Brain pericyte (primary cell): ENCODE data around the gene VSX2.

Experiments used
- DNase-seq: peaks from one replicate; pipeline ENCODE4 v3.0.0-alpha.2; 2012; ENCODE audit warnings: low read depth, low spot score

VSX2 gene

DNA sequence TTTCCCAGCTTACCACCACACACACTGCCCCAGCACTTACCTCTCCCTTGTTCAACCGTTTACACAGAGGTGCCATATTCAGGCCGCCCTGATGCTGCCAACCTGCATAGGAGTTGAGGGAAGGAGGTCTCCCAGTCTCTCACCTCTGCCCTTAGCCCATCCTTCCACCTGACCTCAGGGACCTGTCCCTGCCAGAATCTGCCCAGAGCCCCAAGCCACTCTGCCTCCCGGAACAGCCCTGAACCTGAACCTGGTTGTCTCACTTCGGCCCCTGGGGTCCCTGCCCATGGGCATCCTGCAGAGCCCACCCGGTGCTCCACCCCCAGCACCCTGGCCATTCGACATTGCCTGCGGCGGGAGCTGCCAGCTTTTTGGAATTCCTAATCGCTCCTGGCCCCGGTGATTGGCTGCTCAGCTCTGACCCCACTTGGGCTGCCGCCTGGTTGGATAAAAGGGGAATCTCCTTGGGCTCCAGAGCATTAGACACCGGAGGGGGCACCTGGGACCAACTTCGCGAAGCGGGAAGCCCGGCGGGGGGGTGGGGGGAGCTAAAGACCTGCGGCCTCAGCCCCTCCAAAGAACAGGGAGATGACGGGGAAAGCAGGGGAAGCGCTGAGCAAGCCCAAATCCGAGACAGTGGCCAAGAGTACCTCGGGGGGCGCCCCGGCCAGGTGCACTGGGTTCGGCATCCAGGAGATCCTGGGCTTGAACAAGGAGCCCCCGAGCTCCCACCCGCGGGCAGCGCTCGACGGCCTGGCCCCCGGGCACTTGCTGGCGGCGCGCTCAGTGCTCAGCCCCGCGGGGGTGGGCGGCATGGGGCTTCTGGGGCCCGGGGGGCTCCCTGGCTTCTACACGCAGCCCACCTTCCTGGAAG, at the start of gene VSX2:
Gene VSX2, plus strand, starts transcription at position 476 of the 874 bp plus-strand sequence. Its CDS starts 113 bp downstream, at position 589.
- no peak for DNase-seq

DNA sequence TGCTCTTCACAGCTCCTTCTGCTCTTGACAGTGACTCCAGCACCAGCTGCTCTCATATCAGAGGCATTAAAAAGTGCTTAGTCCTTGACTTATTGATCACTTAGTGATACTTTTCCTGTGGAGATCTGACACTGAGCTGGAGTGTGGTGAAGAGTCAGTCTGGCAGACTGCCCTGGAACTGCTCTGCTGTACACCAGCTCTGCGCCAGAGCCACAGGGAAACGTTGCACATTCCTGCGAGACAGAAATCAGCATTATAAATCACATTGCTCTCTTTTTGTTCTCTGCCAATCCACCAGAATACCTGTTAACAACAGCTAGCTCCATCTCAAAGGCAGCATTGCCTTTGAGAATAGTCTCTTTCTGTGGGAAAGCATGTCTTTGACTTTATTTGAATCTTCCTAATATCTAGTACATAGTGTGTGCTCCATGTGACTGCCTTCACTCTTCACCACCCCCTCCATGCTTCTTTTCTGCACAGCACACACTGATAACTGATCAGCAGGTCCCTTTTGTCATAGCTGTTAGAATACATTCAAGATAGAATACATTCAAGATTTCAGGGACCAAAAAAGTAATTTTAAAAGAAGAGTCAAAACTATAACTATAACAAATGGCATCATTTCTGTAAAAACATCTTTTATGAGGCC, 48.2 kb upstream of the VSX2 start:
- no peak for DNase-seq

DNA sequence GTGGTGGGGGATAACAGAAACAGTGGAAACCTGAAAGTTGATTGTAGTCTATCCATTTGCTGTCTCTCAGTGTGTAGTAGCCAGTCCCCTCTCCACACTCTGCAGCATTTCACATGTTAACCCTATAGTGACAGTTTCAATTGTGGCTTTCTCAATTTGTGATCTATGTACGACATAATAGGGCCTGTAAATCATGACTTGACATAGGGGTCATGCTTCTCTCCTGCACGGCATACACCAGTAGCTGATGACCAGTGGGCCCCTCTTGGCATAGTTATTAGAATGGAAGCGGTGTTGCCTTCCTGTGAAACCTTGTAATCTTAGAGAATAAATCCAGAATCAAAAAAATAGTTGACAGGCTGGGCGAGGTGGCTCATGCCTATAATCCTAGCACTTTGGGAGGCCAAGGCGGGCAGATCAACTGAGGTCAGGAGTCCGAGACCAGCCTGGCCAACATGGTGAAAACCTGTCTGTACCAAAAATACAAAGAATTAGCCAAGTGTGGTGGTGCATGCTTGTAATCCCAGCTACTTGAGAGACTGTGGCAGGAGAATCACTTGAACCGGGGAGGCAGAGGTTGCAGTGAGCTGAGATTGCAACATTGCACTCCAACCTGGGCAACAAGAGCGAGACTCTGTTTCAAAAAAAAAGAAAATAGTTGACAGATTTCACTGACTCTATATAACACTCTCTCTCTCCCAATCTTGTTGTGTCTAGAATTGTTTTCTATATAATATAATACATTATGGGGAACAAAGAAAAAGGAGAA, 44.6 kb upstream of the VSX2 start:
- DNase-seq: no peak

DNA sequence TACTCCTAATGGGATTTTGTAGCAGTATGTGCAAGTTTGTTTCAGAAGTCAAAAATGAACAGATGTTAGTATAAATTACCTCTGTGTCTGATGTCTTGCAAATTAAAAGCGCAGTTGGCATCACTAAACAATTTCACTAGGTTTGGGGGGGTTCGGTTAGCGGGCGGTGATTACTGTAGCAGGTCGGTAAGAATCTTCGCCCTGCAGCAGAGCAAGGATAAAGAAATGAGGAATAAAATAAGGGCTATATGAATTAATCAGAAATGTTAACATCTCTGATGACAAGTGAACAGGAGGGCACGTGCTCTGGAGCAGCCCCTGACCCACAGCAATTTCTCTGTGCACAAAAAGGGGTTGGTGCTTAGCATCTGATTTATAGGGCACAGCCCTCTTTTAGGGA, 43.6 kb upstream of the VSX2 start:
- DNase-seq: no peak

DNA sequence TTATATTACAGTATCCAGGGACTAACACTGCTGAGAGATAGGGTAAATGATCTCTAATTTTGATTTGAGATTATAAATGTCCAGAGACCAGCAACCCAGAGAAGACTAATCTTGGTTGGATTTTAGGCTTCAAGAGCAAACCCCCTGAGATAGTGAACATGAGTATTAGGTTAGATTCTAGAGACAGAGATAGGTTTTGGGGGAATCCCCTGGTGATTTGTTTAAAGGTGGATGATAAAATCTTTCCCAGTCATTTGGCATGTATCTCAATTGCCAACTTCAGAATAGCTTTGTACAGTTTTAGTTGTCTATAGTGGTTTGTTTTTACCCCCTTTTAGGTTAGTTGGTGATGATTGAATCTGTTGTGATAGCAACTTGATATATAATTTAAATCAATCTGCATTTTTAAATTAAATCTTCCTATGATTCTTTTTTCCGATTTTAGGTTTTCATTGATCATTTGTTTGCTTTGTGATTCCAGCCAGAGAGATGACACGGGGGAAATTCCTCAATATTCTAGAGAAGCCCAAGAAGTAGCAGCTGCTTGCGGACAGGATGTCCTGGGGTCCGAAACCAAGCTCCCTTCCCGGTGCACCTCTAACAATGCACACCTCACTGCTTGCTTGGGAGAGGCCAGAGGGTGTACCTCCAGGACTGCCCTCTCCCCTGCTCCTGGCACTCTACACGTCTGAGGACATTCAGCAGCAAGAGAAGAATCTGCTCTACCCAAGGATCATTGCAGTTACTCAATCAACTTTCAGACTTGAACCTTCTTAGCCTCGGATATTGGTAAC, 40.6 kb upstream of the VSX2 start:
- DNase-seq: no peak

DNA sequence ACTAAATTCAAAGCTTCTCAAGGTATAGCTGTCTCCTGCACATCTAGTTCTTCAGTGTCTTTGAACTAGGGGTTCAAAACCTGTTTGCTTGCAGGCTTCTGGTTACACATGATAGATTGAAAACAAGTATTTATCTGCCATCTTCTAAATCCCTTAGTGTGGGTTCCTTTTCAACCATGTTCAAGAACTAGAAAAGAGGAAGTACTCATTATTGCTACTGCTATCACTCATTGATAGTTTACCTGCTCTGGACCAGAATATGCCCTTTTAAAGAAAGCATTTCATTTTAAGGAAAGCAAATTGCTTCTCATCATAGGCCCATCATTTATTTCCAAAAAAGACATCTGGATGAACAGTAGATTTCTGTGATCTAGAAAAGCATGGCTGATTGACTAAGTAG, 37.1 kb upstream of the VSX2 start:
- DNase-seq: no peak

- no peak for DNase-seq
Measured at GRCh38 chr14:74203639-74204038, 35.6 kb upstream of the VSX2 start.

DNA sequence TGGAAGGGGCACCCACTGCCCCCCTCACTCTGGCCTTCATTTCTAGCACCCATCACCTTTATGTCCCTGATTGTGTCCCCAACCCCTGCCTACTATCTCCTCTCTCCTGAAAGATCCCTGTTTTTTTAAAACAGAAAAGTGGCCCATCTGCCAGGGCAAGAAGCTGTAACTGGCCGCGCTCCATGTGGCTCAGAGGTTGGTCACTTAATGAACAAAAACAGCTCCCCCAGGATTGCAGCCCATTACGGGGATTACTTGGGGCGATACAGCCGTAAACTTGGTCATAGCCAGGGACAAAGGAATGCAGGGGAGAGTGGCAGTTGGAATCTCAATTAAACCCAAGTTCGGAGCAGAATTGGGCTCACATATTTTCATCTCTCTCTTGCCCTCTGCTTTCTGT, 34.8 kb upstream of the VSX2 start:
- DNase-seq: no peak

GRCh38 chr14:74205882-74206281, 33.4 kb upstream of the VSX2 start:
- no peak for DNase-seq

GRCh38 chr14:74207943-74208342, 31.3 kb upstream of the VSX2 start:
- DNase-seq: no peak

- DNase-seq: no peak
Measured at GRCh38 chr14:74208642-74209041, 30.6 kb upstream of the VSX2 start.

GRCh38 chr14:74211945-74212580, 27.2 kb upstream of the VSX2 start:
- DNase-seq: no peak

- DNase-seq: no peak
Measured at GRCh38 chr14:74213907-74214803, 25.1 kb upstream of the VSX2 start.

DNA sequence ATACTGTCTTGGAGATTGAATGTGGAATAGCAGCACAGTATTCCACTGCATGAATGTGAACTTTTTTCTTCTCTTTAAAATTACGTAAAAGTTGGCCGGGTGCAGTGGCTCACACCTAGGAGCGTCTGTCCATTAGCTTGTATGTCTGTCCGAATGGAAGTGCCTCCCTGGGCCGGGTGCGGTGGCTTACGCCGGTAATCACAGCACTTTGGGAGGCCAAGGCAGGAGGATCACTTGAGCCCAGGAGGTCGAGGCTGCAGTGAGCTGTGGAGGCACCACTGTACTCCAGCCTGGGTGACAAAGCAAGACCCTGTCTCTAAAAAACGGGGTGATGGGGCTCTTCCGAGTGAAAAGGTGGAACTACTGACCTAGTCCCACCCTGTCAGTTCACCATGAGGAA, 22.6 kb upstream of the VSX2 start:
- no peak for DNase-seq

DNA sequence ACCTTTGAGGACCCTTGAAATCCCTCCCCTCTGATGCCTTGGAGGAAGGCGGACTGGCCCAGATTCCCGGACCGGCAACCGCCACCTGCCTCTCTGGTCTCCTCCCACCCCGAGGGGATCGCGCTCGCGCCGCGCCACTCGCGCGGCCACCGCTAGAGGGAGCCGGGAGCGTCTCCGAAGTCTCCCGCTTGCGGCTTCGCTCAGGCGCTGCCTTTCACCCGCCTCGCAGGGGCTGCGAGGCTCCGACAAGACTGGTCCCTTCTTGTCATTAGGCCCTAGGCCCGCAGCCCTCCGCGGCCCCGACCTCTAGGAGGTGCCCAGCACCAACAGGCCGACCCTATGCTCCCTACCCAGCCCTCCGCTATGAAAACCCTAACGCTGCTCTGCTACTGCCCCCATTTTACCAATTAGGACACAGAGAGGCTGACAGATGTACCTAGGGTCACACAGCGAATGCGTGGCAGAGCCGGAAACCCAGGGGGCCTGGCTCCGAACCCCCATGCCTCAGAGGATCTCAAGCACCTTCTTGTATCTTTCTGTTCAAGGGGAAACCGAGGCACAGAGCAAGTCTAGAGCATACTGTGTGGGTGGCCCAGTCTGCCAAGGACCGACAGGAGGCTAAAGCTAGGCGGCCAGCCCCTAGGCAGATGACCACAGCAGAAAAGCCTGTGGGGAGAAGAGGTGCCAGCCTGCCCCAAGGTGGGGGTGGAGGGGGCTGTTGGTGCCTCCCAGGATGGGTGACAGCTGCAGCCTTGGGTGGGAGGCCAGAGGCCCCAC, 21.4 kb upstream of the VSX2 start:
- DNase-seq: no peak

- DNase-seq: no peak
Measured at GRCh38 chr14:74218462-74218861, 20.8 kb upstream of the VSX2 start.

GRCh38 chr14:74219277-74220205, 19.7 kb upstream of the VSX2 start:
- DNase-seq: no peak

- DNase-seq: no peak
Measured at GRCh38 chr14:74220991-74221390, 18.3 kb upstream of the VSX2 start.
